T-helper 1 cell treated with Interleukin-12 subunit alpha and Interleukin-12 subunit beta and Interleukin-4 antibody, amounts not matched to agents 30 μg/mL and 1 μg/mL, for 36 hours (primary cell): ENCODE results near the gene GFY.
A peak's percentile ranks its signal among the peaks of the same experiment; 100 is the strongest.
"Not testable (repeated sequence)": the region's sequence is repeated elsewhere in the genome, so short reads cannot be mapped to it uniquely, and the experiment has no call there.

Experiments
- H3K27ac Mint-ChIP-seq: one replicate; pipeline ENCODE4 v1.8.0; 2021; ENCODE audit warnings: mild to moderate bottlenecking, mixed read lengths
- H3K27me3 Mint-ChIP-seq: one replicate; pipeline ENCODE4 v1.8.0; 2021; ENCODE audit warnings: low read depth, mixed read lengths
- H3K36me3 Mint-ChIP-seq: one replicate; pipeline ENCODE4 v1.8.0; 2021; ENCODE audit warnings: low read depth, mixed read lengths
- H3K4me1 Mint-ChIP-seq: one replicate; pipeline ENCODE4 v1.8.0; 2021; ENCODE audit warnings: low read depth, mixed read lengths
- H3K4me3 Mint-ChIP-seq: one replicate; pipeline ENCODE4 v1.8.0; 2021; ENCODE audit warnings: mild to moderate bottlenecking, moderate library complexity, mixed read lengths
- H3K9me3 Mint-ChIP-seq: one replicate; pipeline ENCODE4 v1.8.0; 2021; ENCODE audit warnings: mixed read lengths

The GFY gene

GRCh38 chr19:49458567-49458903, 33.3 kb downstream of the GFY start:
- Mint-ChIP-seq H3K27ac (no peak overlapping the region), H3K36me3 (peaks cover 9% of the 10 kb centered on the region), H3K4me3 (no peak overlapping the region)

DNA sequence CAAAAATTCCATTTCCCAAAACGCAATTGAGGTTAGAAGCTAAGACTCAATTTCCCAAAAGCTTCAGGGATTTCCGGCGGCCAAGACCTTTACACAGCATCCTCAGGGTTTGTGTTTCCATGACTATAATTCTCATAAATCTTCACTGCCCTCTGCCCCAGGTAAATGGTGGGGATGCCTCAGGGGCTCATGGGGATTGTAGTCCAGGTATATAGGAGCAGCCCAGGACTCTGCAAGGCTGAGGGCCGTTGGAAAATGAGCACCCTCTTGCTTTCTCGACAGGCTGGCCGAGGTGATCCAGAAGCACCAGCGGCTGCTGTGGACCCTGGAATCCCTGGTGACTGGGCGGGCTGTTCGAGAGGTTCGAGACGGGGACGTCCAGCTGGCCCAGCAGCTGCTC, 34.2 kb downstream of the GFY start:
- Mint-ChIP-seq H3K4me1 (peaks cover 6% of the 10 kb centered on the region), H3K9me3 (no peaks in the 10 kb centered on the region), H3K27me3 (no peaks in the 10 kb centered on the region), H3K4me3 (no peak overlapping the region), H3K27ac (no peak overlapping the region), H3K36me3 (peaks cover 9% of the 10 kb centered on the region)

More at GRCh38 chr19:49458567-49458903, 33.3 kb downstream of the GFY start:
- Mint-ChIP-seq H3K4me1 (peaks cover 10% of the 10 kb centered on the region), H3K27me3 (no peaks in the 10 kb centered on the region), H3K9me3 (no peaks in the 10 kb centered on the region)

DNA sequence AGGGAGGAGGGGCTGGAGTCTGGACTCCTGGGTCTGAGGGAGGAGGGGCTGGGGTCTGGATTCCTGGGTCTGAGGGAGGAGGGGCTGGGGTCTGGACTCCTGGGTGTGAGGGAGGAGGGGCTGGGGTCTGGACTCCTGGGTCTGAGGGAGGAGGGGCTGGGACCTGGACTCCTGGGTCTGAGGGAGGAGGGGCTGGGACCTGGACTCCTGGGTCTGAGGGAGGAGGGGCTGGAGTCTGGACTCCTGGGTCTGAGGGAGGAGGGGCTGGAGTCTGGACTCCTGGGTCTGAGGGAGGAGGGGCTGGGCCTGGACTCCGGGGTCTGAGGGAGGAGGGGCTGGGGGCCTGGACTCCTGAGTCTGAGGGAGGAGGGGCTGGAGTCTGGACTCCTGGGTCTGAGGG, 35.9 kb downstream of the GFY start:
- not testable (repeated sequence) for H3K4me3 Mint-ChIP-seq, H3K27ac Mint-ChIP-seq, H3K27me3 Mint-ChIP-seq, H3K9me3 Mint-ChIP-seq, H3K36me3 Mint-ChIP-seq, H3K4me1 Mint-ChIP-seq

- peaks cover 2% of the 10 kb centered on the region for H3K4me1 Mint-ChIP-seq
- H3K36me3 Mint-ChIP-seq: peaks cover 9% of the 10 kb centered on the region
- no peaks in the 10 kb centered on the region for H3K9me3 Mint-ChIP-seq
- no peak overlapping the region for H3K27ac Mint-ChIP-seq
- no peaks in the 10 kb centered on the region for H3K27me3 Mint-ChIP-seq
- no peak overlapping the region for H3K4me3 Mint-ChIP-seq
Observed at GRCh38 chr19:49461656-49462055, 36.5 kb downstream of the GFY start.

GRCh38 chr19:49462492-49462891, 37.3 kb downstream of the GFY start:
- Mint-ChIP-seq H3K27me3 (no peaks in the 10 kb centered on the region), H3K36me3 (peaks cover 6% of the 10 kb centered on the region), H3K4me3 (no peak overlapping the region), H3K27ac (no peak overlapping the region), H3K9me3 (no peaks in the 10 kb centered on the region), H3K4me1 (no peaks in the 10 kb centered on the region)

- Mint-ChIP-seq H3K27ac (peak overlapping the region; percentile 52), H3K27me3 (no peaks in the 10 kb centered on the region), H3K4me1 (peaks cover 5% of the 10 kb centered on the region), H3K36me3 (peaks cover 9% of the 10 kb centered on the region), H3K9me3 (no peaks in the 10 kb centered on the region), H3K4me3 (no peak overlapping the region)
Observed at GRCh38 chr19:49463960-49464740, 39.0 kb downstream of the GFY start.

- Mint-ChIP-seq H3K9me3 (no peaks in the 10 kb centered on the region), H3K36me3 (peaks cover 7% of the 10 kb centered on the region), H3K4me1 (peaks cover 15% of the 10 kb centered on the region), H3K27ac (peak overlapping the region; percentile 31), H3K27me3 (no peaks in the 10 kb centered on the region), H3K4me3 (no peak overlapping the region)
Observed at GRCh38 chr19:49465371-49465770, 40.2 kb downstream of the GFY start.

- H3K27me3 Mint-ChIP-seq: no peaks in the 10 kb centered on the region
- H3K36me3 Mint-ChIP-seq: peaks cover 5% of the 10 kb centered on the region
- H3K4me3 Mint-ChIP-seq: peak overlapping the region; percentile 15
- no peaks in the 10 kb centered on the region for H3K9me3 Mint-ChIP-seq
- peak overlapping the region; percentile 100 for H3K27ac Mint-ChIP-seq
- H3K4me1 Mint-ChIP-seq: peaks cover 30% of the 10 kb centered on the region
Observed at GRCh38 chr19:49468199-49468598, 43.0 kb downstream of the GFY start.

DNA sequence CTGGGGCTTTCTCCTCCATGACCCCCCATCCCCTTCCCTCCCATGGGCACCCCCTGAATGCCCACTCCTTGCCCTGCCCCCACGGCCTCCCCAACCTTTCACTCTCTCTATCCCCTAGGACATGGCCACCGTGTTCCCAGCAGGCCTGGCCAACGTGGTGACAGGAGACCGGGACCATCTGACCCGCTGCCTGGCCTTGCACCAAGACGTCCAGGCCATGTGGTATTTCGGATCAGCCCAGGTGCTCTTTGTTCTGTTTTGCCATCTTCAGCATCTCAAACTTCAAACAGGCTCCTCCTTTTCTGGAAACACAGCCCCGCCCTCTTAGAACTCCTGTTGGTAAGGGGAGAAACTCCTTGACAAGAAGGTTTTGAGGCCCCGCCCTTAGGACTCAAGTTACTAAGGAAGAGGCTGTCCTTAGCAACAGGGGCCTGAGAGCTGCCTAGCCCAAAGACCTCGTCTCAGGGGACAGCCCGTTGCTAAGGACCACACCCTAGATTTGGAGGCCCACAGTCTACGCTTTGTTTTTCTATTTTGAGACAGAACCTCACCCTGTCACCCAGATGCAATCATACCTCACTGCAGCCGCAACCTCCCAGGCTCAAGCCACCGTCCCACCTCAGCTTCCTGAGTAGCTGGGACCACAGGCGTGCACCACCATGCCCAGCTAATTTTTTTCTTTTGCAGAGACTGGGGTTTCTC, 43.7 kb downstream of the GFY start:
- Mint-ChIP-seq H3K4me3 (peak overlapping the region; percentile 86), H3K4me1 (peaks cover 36% of the 10 kb centered on the region), H3K36me3 (peaks cover 5% of the 10 kb centered on the region), H3K9me3 (no peaks in the 10 kb centered on the region), H3K27ac (peak overlapping the region; percentile 100), H3K27me3 (no peaks in the 10 kb centered on the region)

DNA sequence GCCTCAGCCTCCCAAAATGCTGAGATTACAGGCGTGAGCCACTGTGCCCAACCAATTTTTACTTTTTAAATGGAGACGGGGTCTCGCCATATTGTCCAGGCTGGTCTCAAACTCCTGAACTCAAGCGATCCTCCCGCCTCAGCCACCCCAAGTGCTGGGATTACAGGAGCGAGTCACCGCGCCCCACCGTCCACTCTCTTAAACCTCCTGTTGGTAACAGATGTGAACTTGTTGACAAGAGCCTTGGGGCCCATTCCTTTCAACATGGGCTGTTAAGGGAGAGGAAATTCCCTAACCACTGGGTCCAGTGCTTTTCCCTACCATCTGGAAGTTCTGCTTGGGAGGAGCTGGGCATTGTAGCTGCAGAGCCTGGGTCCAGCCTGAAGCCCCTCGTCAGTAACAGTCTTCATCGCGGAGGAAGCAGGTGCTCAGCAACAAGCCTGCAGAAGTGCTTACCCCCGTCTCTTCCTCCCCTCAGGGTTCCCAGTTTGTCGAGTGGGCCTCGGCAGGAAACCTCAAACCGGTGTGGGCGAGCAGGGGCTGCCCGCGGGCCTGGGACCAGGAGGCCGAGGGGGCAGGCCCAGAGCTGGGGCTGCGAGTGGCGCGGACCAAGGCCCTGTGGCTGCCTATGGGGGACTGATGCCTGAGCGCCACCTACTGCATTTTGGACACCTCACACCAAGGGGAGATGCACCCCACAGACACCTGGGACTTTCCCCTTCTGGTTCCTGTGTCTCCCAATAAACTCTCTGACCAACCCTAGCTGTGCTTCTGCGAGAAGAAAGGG, 44.8 kb downstream of the GFY start:
- peaks cover 37% of the 10 kb centered on the region for H3K4me1 Mint-ChIP-seq
- peaks cover 3% of the 10 kb centered on the region for H3K36me3 Mint-ChIP-seq
- no peaks in the 10 kb centered on the region for H3K9me3 Mint-ChIP-seq

GRCh38 chr19:49470615-49470978, 45.4 kb downstream of the GFY start:
- H3K27me3 Mint-ChIP-seq: no peaks in the 10 kb centered on the region
- peak overlapping the region; percentile 48 for H3K4me3 Mint-ChIP-seq
- H3K36me3 Mint-ChIP-seq: peaks cover 7% of the 10 kb centered on the region
- H3K4me1 Mint-ChIP-seq: peaks cover 38% of the 10 kb centered on the region
- no peaks in the 10 kb centered on the region for H3K9me3 Mint-ChIP-seq
- H3K27ac Mint-ChIP-seq: peak overlapping the region; percentile 100

More for the DNA sequence above, 44.8 kb downstream of the GFY start:
- Mint-ChIP-seq H3K4me3 (peak overlapping the region; percentile 48), H3K27me3 (no peaks in the 10 kb centered on the region), H3K27ac (peak overlapping the region; percentile 100)

DNA sequence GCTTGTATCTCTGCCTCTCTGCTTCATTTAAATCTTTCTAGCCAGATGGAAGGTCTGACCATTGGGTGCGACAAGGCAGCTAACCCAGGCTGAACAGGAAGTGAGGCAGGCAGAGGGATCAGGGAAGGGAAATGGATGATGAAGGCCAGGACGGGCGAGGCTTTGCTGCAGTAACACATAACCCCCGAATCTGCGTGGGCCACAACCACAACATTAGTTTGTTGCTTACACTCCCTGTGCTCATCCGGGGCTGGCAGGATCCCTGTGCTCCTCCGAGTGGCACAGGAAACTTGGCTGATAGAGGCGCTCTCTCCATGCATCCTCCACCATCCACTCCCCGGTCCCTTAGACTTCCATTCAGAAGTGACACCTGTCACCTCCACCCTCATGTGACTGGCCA, 47.7 kb downstream of the GFY start:
- Mint-ChIP-seq H3K36me3 (peaks cover 18% of the 10 kb centered on the region), H3K27ac (peak overlapping the region; percentile 95), H3K4me1 (peaks cover 45% of the 10 kb centered on the region), H3K9me3 (no peaks in the 10 kb centered on the region), H3K27me3 (no peaks in the 10 kb centered on the region), H3K4me3 (peak overlapping the region; percentile 99)

- Mint-ChIP-seq H3K27ac (peak overlapping the region; percentile 95), H3K4me3 (peak overlapping the region; percentile 99), H3K36me3 (peaks cover 18% of the 10 kb centered on the region), H3K4me1 (peaks cover 45% of the 10 kb centered on the region)
- H3K27me3 Mint-ChIP-seq, H3K9me3 Mint-ChIP-seq: not testable (repeated sequence)
Observed at GRCh38 chr19:49473501-49473867, 48.3 kb downstream of the GFY start.

- peak within 1 kb of the TSS; percentile 95 for H3K27ac Mint-ChIP-seq
- no peaks in the 10 kb centered on the region for H3K9me3 Mint-ChIP-seq
- H3K4me1 Mint-ChIP-seq: peaks cover 43% of the 10 kb centered on the region
- peak within 1 kb of the TSS; percentile 99 for H3K4me3 Mint-ChIP-seq
- H3K27me3 Mint-ChIP-seq: no peaks in the 10 kb centered on the region
- H3K36me3 Mint-ChIP-seq: peaks cover 15% of the 10 kb centered on the region
Observed at GRCh38 chr19:49473868-49474541, 48.8 kb downstream of the GFY start, which contains the start of gene FLT3LG. FLT3LG (plus strand) TSS chr19:49474215; CDS start chr19:49474640, 425 bp downstream.
